Colonic mucosa (tissue), 4 donors: ENCODE measurements around the gene WFDC1. TPM values are rescaled to one million over a fixed set of nuclear protein-coding genes. Genes with fewer than 3 reads are reported as not detected.

Source experiments
- DNase-seq: peaks from one replicate; pipeline ENCODE4 v3.0.0-alpha.2; 2020
- H3K27ac ChIP-seq: fragments of 200-600 bp; one replicate; pipeline ENCODE4 v1.8.0; 2021
- H3K27me3 ChIP-seq: fragments of 200-600 bp; one replicate; pipeline ENCODE4 v1.8.0; 2021
- H3K36me3 ChIP-seq: fragments of 200-600 bp; one replicate; pipeline ENCODE4 v1.8.0; 2021
- H3K4me1 ChIP-seq: fragments of 200-600 bp; one replicate; pipeline ENCODE4 v1.8.0; 2021; ENCODE audit warnings: mild to moderate bottlenecking
- H3K4me3 ChIP-seq: fragments of 200-600 bp; one replicate; pipeline ENCODE4 v1.8.0; 2021
- H3K9ac ChIP-seq, 2 donors: one replicate each; pipeline ENCODE4 v1.7.0; 2013; ENCODE audit warnings: control low read depth in 2 of 2, low read depth in 2 of 2, low read length in 2 of 2
- H3K9me3 ChIP-seq: fragments of 200-600 bp; one replicate; pipeline ENCODE4 v1.8.0; 2021
- CTCF ChIP-seq: fragments of 200-600 bp; IDR thresholded peaks from one replicate; pipeline ENCODE4 v1.8.0; 2022; ENCODE audit warnings: antibody characterized with exemption, mild to moderate bottlenecking
- intact Hi-C: fragments of 100-400 bp; cut with DNase I; formaldehyde crosslinking; loops from one replicate; pipeline ENCODE4 v1.14.1; 2022
- total RNA-seq, 2 donors: library from RNA; stranded (reverse); fragmentation: NEBNext Ultra II Directional in 1 of 2; extraction: Animal tissue kit (Norgen Biotek cat#: 25700) in 1 of 2; gene quantifications; one replicate each; pipeline ENCODE4 v1.2.1, GENCODE V29; 2021
- donor health status: healthy.
- donor health status: DM: no; HTN: no; CAD: no.
- donor health status: DM: no; HTN: no; CAD: no.

WFDC1 gene
- total RNA-seq, 2 donors from 2014 or later, result 4.4 to 17.4 TPM

- H3K27ac ChIP-seq, result peak overlapping the region; percentile 80
Measured at GRCh38 chr16:84366208-84366607, 71.5 kb downstream of the WFDC1 start.

GRCh38 chr16:84367297-84367680, 72.6 kb downstream of the WFDC1 start:
- no peaks in the 10 kb centered on the region for H3K9me3 ChIP-seq
- H3K4me1 ChIP-seq, result peaks cover 12% of the 10 kb centered on the region
- no peaks in the 10 kb centered on the region for H3K36me3 ChIP-seq
- intact Hi-C loops, result no loop called here
- TF ChIP-seq CTCF, result no peak
- H3K9ac ChIP-seq, result peak overlapping the region; percentile 64 to 94
- H3K27me3 ChIP-seq, result peaks cover 10% of the 10 kb centered on the region
- peak overlapping the region; percentile 80 for H3K27ac ChIP-seq
- peak overlapping the region; percentile 55 for H3K4me3 ChIP-seq
- peak; percentile 79 for DNase-seq

More at GRCh38 chr16:84366208-84366607, 71.5 kb downstream of the WFDC1 start:
- Histone ChIP-seq H3K4me1 (peaks cover 7% of the 10 kb centered on the region), H3K27me3 (peaks cover 10% of the 10 kb centered on the region), H3K9me3 (no peaks in the 10 kb centered on the region), H3K9ac (peak overlapping the region in 1 of 2 donors; percentile 94), H3K36me3 (no peaks in the 10 kb centered on the region), H3K4me3 (no peak overlapping the region)
- intact Hi-C loops, result no loop called here
- TF ChIP-seq CTCF, result no peak
- peak; percentile 19 for DNase-seq

GRCh38 chr16:84367750-84368307, 73.2 kb downstream of the WFDC1 start:
- no peaks in the 10 kb centered on the region for H3K9me3 ChIP-seq
- TF ChIP-seq CTCF, result no peak
- H3K4me1 ChIP-seq, result peaks cover 12% of the 10 kb centered on the region
- intact Hi-C loops, result no loop called here
- peak overlapping the region; percentile 55 for H3K4me3 ChIP-seq
- peak overlapping the region; percentile 64 to 94 for H3K9ac ChIP-seq
- peak overlapping the region; percentile 80 for H3K27ac ChIP-seq
- H3K36me3 ChIP-seq, result no peaks in the 10 kb centered on the region
- H3K27me3 ChIP-seq, result peaks cover 10% of the 10 kb centered on the region
- DNase-seq, result peak; percentile 81

- intact Hi-C loops, result no loop called here
- Histone ChIP-seq H3K4me3 (peak within 1 kb of the TSS; percentile 55), H3K9ac (peak within 1 kb of the TSS; percentile 64 to 94), H3K27me3 (peaks cover 10% of the 10 kb centered on the region), H3K36me3 (no peaks in the 10 kb centered on the region), H3K27ac (peak within 1 kb of the TSS; percentile 80), H3K9me3 (no peaks in the 10 kb centered on the region), H3K4me1 (peaks cover 10% of the 10 kb centered on the region)
- no peak for TF ChIP-seq CTCF
- peak; percentile 91 for DNase-seq
Measured at GRCh38 chr16:84368308-84368996, 73.8 kb downstream of the WFDC1 start, which contains the start of gene ATP2C2. TSS of gene ATP2C2 (plus strand) at chr16:84368538. CDS start at chr16:84368616, 78 bp downstream.

GRCh38 chr16:84369105-84369504, 74.4 kb downstream of the WFDC1 start:
- intact Hi-C loops, result no loop called here
- Histone ChIP-seq H3K9ac (peak overlapping the region; percentile 59 to 94), H3K4me1 (peaks cover 9% of the 10 kb centered on the region), H3K27ac (peak overlapping the region; percentile 80), H3K36me3 (no peaks in the 10 kb centered on the region), H3K9me3 (no peaks in the 10 kb centered on the region), H3K4me3 (peak overlapping the region; percentile 55), H3K27me3 (peaks cover 10% of the 10 kb centered on the region)
- peak; percentile 23 for DNase-seq
- no peak for TF ChIP-seq CTCF
